Measurements from ENCODE around the gene MFSD2A.

DNA sequence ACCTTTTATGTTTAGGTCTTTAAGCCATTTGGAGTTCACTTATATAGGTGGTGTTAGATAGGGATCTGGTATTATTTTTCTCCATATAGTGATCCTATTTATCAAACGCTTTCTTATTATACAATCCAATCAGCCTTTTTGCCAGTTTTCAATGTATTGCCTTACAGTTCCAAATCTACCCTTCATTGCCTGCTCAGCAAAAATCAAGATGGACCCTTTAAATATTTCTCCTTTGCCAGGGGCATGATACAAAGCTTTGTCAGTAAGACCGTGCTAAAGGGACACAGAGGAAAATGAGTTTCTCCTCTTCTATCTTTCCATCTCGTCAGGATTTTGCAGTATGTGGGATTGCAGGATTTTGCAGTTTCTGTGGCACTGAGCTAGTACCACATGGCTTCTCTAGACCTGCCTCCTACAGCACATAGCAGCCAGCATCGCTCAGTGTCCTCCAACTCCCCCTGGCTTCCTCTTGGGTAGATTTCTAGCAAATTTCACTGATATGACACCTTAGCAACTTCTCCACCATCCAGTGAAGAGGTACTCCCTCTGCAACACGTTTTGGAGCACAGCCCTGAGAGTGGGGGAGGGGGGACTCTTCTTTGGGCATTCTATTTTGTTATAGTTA, 63.1 kb downstream of the MFSD2A start:
- TF ChIP-seq CTCF (IDR thresholded peaks at IDR 0.05) (no peak), EZH2 (IDR thresholded peaks at IDR 0.05) (no peak), EZH2phosphoT487 (IDR thresholded peaks at IDR 0.05) (no peak)
